ENCODE results near the gene MRAS.
"Not testable (repeated sequence)": the region's sequence is repeated elsewhere in the genome, so short reads cannot be mapped to it uniquely, and the experiment has no call there.

MRAS gene

GRCh38 chr3:138450181-138450580 is 101.8 kb downstream of the MRAS start:
- no peak for DNase-seq

GRCh38 chr3:138450704-138451424 is 102.5 kb downstream of the MRAS start:
- no peak for DNase-seq

GRCh38 chr3:138451595-138452162 is 103.3 kb downstream of the MRAS start:
- DNase-seq, result no peak

- no peak for DNase-seq
Measured at GRCh38 chr3:138452436-138452835, 104.1 kb downstream of the MRAS start.

- not testable (repeated sequence) for DNase-seq
Measured at GRCh38 chr3:138453940-138454339, 105.6 kb downstream of the MRAS start.
